GM23338 (cell line): ENCODE results near the gene CELA2A. TPM values are rescaled to one million over a fixed set of nuclear protein-coding genes. Genes with fewer than 3 reads are reported as not detected.

Source experiments
- ATAC-seq: fragments of 200-7000 bp; cut with Tn5 transposase; 3 replicates; pipeline ENCODE4 v1.9.1; 2020
- DNase-seq: peaks from one replicate; pipeline ENCODE4 v3.0.0-alpha.2; 2015; ENCODE audit warnings: low spot score
- H2AFZ ChIP-seq: fragments of 200-600 bp; sonication (generic); 2 replicates; pipeline ENCODE4 v1.8.0; 2016; ENCODE audit warnings: antibody characterized with exemption, mild to moderate bottlenecking, moderate library complexity
- H3F3A ChIP-seq: fragments of 200-600 bp; sonication (generic); replicated peaks from 2 replicates; pipeline ENCODE4 v1.8.0; 2017; ENCODE audit warnings: antibody characterized with exemption, mixed run types, low read depth
- H3K27ac ChIP-seq: fragments of 200-600 bp; sonication (generic); 2 replicates; pipeline ENCODE4 v1.6.1; 2016; ENCODE audit warnings: low read depth
- H3K27me3 ChIP-seq: fragments of 200-600 bp; sonication (generic); 2 replicates; pipeline ENCODE4 v1.8.0; 2016; ENCODE audit warnings: mild to moderate bottlenecking, mixed run types, moderate library complexity; ENCODE audit not compliant: insufficient read depth
- H3K36me3 ChIP-seq: fragments of 200-600 bp; sonication (generic); 2 replicates; pipeline ENCODE4 v1.8.0; 2016; ENCODE audit warnings: mild to moderate bottlenecking; ENCODE audit not compliant: insufficient read depth
- H3K4me1 ChIP-seq: fragments of 200-600 bp; sonication (generic); 2 replicates; pipeline ENCODE4 v1.8.0; 2016; ENCODE audit warnings: mild to moderate bottlenecking, moderate library complexity; ENCODE audit not compliant: insufficient read depth
- H3K4me2 ChIP-seq: fragments of 200-600 bp; sonication (generic); 2 replicates; pipeline ENCODE4 v1.7.1; 2017; ENCODE audit warnings: mixed run types
- H3K4me3 ChIP-seq: fragments of 200-600 bp; sonication (generic); 2 replicates; pipeline ENCODE4 v1.6.1; 2016; ENCODE audit warnings: mixed run types
- H3K79me2 ChIP-seq: fragments of 200-600 bp; sonication (generic); replicated peaks from 2 replicates; pipeline ENCODE4 v1.8.0; 2017; ENCODE audit warnings: mild to moderate bottlenecking; ENCODE audit not compliant: insufficient read depth
- H3K9me2 ChIP-seq: fragments of 200-600 bp; sonication (generic); 2 replicates; pipeline ENCODE4 v1.8.0; 2017; ENCODE audit not compliant: insufficient read depth
- H4K20me1 ChIP-seq: fragments of 200-600 bp; sonication (generic); replicated peaks from 2 replicates; pipeline ENCODE4 v1.8.0; 2017; ENCODE audit warnings: mild to moderate bottlenecking; ENCODE audit not compliant: insufficient read depth
- H3K27ac Mint-ChIP-seq: 2 replicates; pipeline ENCODE4 v1.8.0; 2020; ENCODE audit warnings: inconsistent platforms, mild to moderate bottlenecking, moderate library complexity, mixed read lengths
- H3K27me3 Mint-ChIP-seq: 3 replicates; pipeline ENCODE4 v1.8.0; 2022; ENCODE audit warnings: low read depth, mild to moderate bottlenecking, moderate library complexity, mixed read lengths, inconsistent platforms; ENCODE audit not compliant: insufficient read depth, poor library complexity
- H3K36me3 Mint-ChIP-seq: 3 replicates; pipeline ENCODE4 v1.8.0; 2021; ENCODE audit warnings: low read depth, mild to moderate bottlenecking, inconsistent platforms, moderate library complexity, mixed read lengths
- H3K4me1 Mint-ChIP-seq: 3 replicates; pipeline ENCODE4 v1.8.0; 2020; ENCODE audit warnings: mild to moderate bottlenecking, inconsistent platforms, mixed read lengths
- H3K4me3 Mint-ChIP-seq: 3 replicates; pipeline ENCODE4 v1.8.0; 2021; ENCODE audit warnings: moderate library complexity, mild to moderate bottlenecking, inconsistent platforms, mixed read lengths
- H3K9me3 Mint-ChIP-seq: 3 replicates; pipeline ENCODE4 v1.8.0; 2020; ENCODE audit warnings: moderate library complexity, mild to moderate bottlenecking, inconsistent platforms, mixed read lengths
- ETS1 ChIP-seq: IDR thresholded peaks from 2 replicates; pipeline ENCODE4 v1.6.1; 2016; ENCODE audit warnings: antibody characterized with exemption
- NANOG ChIP-seq: IDR thresholded peaks from 2 replicates; pipeline ENCODE4 v1.6.1; 2016; ENCODE audit warnings: antibody characterized with exemption, borderline replicate concordance
- POLR2AphosphoS5 ChIP-seq: IDR thresholded peaks from 2 replicates; pipeline ENCODE4 v1.6.1; 2016; ENCODE audit warnings: antibody characterized with exemption, low read depth
- STAT1 ChIP-seq: IDR thresholded peaks from one replicate; pipeline ENCODE4 v1.6.1; 2016; ENCODE audit warnings: antibody characterized with exemption; ENCODE audit not compliant: unreplicated experiment
- ZNF114 ChIP-seq: fragments of 250-450 bp; sonication (Bioruptor Pico); IDR thresholded peaks from 2 replicates; pipeline ENCODE4 v1.5.0; 2020; ENCODE audit warnings: mild to moderate bottlenecking, moderate library complexity
- ZNF462 ChIP-seq: fragments of 250-450 bp; sonication (Bioruptor Pico); IDR thresholded peaks from 2 replicates; pipeline ENCODE4 v1.5.0; 2020; ENCODE audit warnings: mild to moderate bottlenecking, moderate library complexity
- polyA plus RNA-seq: library from polyadenylated mRNA; unstranded; fragments of >200 nt; fragmentation: Nextera tagmentation; extraction: Ambion mirVana; gene quantifications from 2 replicates; pipeline ENCODE4 v1.2.1, GENCODE V29; 2016
- total RNA-seq: library from RNA; depleted of rRNA; stranded (reverse); fragments of >200 nt; shearing (Covaris generic); gene quantifications from 2 replicates; pipeline ENCODE4 v1.2.3, GENCODE V29; 2014

CELA2A gene
- total and polyA plus RNA-seq, 2 experiments from 2014 or later, result not detected

- no peaks in the 10 kb centered on the region for H3K36me3 Mint-ChIP-seq
- Histone ChIP-seq H3K36me3 (no peaks in the 10 kb centered on the region), H3K4me2 (no peak overlapping the region), H3K9me2 (no peaks in the 10 kb centered on the region), H2AFZ (no peak overlapping the region), H3K4me3 (no peak overlapping the region), H3F3A (no peaks in the 10 kb centered on the region), H3K27me3 (no peaks in the 10 kb centered on the region), H3K4me1 (no peaks in the 10 kb centered on the region), H4K20me1 (no peaks in the 10 kb centered on the region), H3K79me2 (no peaks in the 10 kb centered on the region), H3K27ac (no peak overlapping the region)
- no peaks in the 10 kb centered on the region for H3K4me1 Mint-ChIP-seq
- TF ChIP-seq ZNF114, result no peak
- no peak for TF ChIP-seq POLR2AphosphoS5
- no peak for TF ChIP-seq ZNF462 (CRISPR knock-in tag)
- peaks cover 2% of the 10 kb centered on the region for H3K27me3 Mint-ChIP-seq
- DNase-seq (no peak), ATAC-seq (no peak)
- H3K9me3 Mint-ChIP-seq, result no peaks in the 10 kb centered on the region
- no peak overlapping the region for H3K27ac Mint-ChIP-seq
- no peak overlapping the region for H3K4me3 Mint-ChIP-seq
Measured at GRCh38 chr1:15440357-15440756, 16.2 kb upstream of the CELA2A start.

GRCh38 chr1:15441247-15441646, 15.3 kb upstream of the CELA2A start:
- no peaks in the 10 kb centered on the region for H4K20me1 ChIP-seq
- H3K4me3 ChIP-seq, result no peak overlapping the region
- H3K4me1 Mint-ChIP-seq, result no peaks in the 10 kb centered on the region
- peaks cover 6% of the 10 kb centered on the region for H3K27me3 Mint-ChIP-seq
- H3K4me2 ChIP-seq, result no peak overlapping the region
- DNase-seq (no peak), ATAC-seq (no peak)
- no peaks in the 10 kb centered on the region for H3K9me2 ChIP-seq
- no peaks in the 10 kb centered on the region for H3K79me2 ChIP-seq
- no peaks in the 10 kb centered on the region; the same call in 2 of the 3 replicates for H3K36me3 Mint-ChIP-seq
- H3K27me3 ChIP-seq, result no peaks in the 10 kb centered on the region
- H3F3A ChIP-seq, result no peaks in the 10 kb centered on the region
- H3K36me3 ChIP-seq, result no peaks in the 10 kb centered on the region
- no peaks in the 10 kb centered on the region for H3K4me1 ChIP-seq
- no peak overlapping the region for H3K4me3 Mint-ChIP-seq
- H2AFZ ChIP-seq, result no peak overlapping the region
- H3K27ac Mint-ChIP-seq, result no peak overlapping the region
- H3K27ac ChIP-seq, result no peak overlapping the region
- H3K9me3 Mint-ChIP-seq, result no peaks in the 10 kb centered on the region
- TF ChIP-seq POLR2AphosphoS5, result no peak
- TF ChIP-seq ZNF462 (CRISPR knock-in tag), result no peak
- no peak for TF ChIP-seq STAT1
- no peak for TF ChIP-seq ZNF114
- TF ChIP-seq NANOG, result no peak
- no peak for TF ChIP-seq ETS1
